Vagina (tissue), 2 donors: ENCODE results near the gene TAGLN3. TPM values are rescaled to one million over a fixed set of nuclear protein-coding genes. Genes with fewer than 3 reads are reported as not detected.

ENCODE experiments used
- DNase-seq, 2 donors: peaks; one replicate each; pipeline ENCODE4 v3.0.0-alpha.2; 2017; ENCODE audit errors: extremely low spot score in 2 of 2
- H3K27ac ChIP-seq: fragments of 200-600 bp; sonication (generic); one replicate; pipeline ENCODE4 v1.5.1; 2019
- H3K27me3 ChIP-seq: fragments of 200-600 bp; sonication (generic); one replicate; pipeline ENCODE4 v1.5.1; 2019
- H3K36me3 ChIP-seq, 2 donors: fragments of 200-600 bp; sonication (generic); one replicate each; pipeline ENCODE4 v1.5.1; 2017 to 2019
- H3K4me1 ChIP-seq: fragments of 200-600 bp; sonication (generic); one replicate; pipeline ENCODE4 v1.5.1; 2019
- H3K4me3 ChIP-seq, 2 donors: fragments of 200-600 bp; sonication (generic); 1 replicate in 1 of 2; 2 replicates in 1 of 2; pipeline ENCODE4 v1.5.1; 2016 to 2019
- H3K9me3 ChIP-seq: fragments of 200-600 bp; sonication (generic); one replicate; pipeline ENCODE4 v1.5.1; 2019
- POLR2A ChIP-seq, 2 donors: fragments of 450-650 bp; IDR thresholded peaks; one replicate each; pipeline ENCODE4 v1.6.1; 2017; ENCODE audit warnings: antibody characterized with exemption in 2 of 2, mild to moderate bottlenecking in 2 of 2, moderate library complexity in 2 of 2
- POLR2AphosphoS5 ChIP-seq, 2 donors: sonication (generic); formaldehyde crosslinking; IDR thresholded peaks; one replicate each; pipeline ENCODE4 v1.9.0; 2017; ENCODE audit warnings: antibody characterized with exemption in 2 of 2, mild to moderate bottlenecking in 2 of 2, low read depth in 1 of 2; ENCODE audit not compliant: insufficient read depth in 1 of 2
- intact Hi-C: fragments of 100-400 bp; cut with DNase I; formaldehyde crosslinking; loops from one replicate; pipeline ENCODE4 v1.15.1; 2023
- total RNA-seq: library from RNA; depleted of rRNA; stranded (reverse); fragments of >200 nt; gene quantifications from one replicate; pipeline ENCODE4 v1.2.3, GENCODE V29; 2016
- TF ChIP-seq, protein P1 (sequence below), 3 experiments: fragments of 450-650 bp in 2 of 3; fragments of 200-600 bp in 1 of 3; sonication (generic) in 1 of 3; IDR thresholded peaks; one replicate each; pipeline ENCODE4 v1.5.1; 2017 to 2019; ENCODE audit warnings: antibody characterized with exemption in 3 of 3, mild to moderate bottlenecking in 2 of 3, moderate library complexity in 2 of 3

The TAGLN3 gene
- total RNA-seq, 1 donor from 2014 or later = 3.9 TPM

DNA sequence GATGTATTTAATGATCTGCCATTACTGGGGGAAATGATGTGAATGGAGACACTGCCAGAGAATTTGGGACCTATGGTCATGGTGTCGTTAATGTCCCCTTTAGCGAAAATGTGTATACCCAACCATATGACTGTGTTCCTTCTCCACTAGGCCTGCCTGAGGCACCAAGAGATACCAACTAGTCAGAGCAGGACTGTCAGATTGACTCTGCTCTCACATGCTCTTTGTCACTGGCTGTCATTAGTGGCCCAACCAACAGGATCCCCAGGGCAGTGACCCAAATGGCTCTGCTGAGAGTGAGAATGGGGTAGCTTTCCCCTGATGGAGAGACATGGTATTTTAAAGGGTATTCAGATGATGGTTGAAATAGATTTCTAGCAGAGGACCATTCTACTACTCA is 2.8 kb downstream of the TAGLN3 start:
- H3K4me1 ChIP-seq = peaks cover 12% of the 10 kb centered on the region
- no peaks in the 10 kb centered on the region for H3K36me3 ChIP-seq
- DNase-seq = no peak
- H3K27me3 ChIP-seq = no peaks in the 10 kb centered on the region
- TF ChIP-seq POLR2A (IDR thresholded peaks at IDR 0.05) = no peak
- TF ChIP-seq, protein P1, sequence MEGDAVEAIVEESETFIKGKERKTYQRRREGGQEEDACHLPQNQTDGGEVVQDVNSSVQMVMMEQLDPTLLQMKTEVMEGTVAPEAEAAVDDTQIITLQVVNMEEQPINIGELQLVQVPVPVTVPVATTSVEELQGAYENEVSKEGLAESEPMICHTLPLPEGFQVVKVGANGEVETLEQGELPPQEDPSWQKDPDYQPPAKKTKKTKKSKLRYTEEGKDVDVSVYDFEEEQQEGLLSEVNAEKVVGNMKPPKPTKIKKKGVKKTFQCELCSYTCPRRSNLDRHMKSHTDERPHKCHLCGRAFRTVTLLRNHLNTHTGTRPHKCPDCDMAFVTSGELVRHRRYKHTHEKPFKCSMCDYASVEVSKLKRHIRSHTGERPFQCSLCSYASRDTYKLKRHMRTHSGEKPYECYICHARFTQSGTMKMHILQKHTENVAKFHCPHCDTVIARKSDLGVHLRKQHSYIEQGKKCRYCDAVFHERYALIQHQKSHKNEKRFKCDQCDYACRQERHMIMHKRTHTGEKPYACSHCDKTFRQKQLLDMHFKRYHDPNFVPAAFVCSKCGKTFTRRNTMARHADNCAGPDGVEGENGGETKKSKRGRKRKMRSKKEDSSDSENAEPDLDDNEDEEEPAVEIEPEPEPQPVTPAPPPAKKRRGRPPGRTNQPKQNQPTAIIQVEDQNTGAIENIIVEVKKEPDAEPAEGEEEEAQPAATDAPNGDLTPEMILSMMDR (IDR thresholded peaks at IDR 0.05) = no peak
- no peak for TF ChIP-seq POLR2AphosphoS5 (IDR thresholded peaks at IDR 0.05; ENCODE audit: insufficient read depth in 1 of 2, low read depth in 1 of 2)
- intact Hi-C loops = no loop called here
- no peaks in the 10 kb centered on the region for H3K9me3 ChIP-seq
- no peak overlapping the region for H3K27ac ChIP-seq
- H3K4me3 ChIP-seq = no peak overlapping the region

DNA sequence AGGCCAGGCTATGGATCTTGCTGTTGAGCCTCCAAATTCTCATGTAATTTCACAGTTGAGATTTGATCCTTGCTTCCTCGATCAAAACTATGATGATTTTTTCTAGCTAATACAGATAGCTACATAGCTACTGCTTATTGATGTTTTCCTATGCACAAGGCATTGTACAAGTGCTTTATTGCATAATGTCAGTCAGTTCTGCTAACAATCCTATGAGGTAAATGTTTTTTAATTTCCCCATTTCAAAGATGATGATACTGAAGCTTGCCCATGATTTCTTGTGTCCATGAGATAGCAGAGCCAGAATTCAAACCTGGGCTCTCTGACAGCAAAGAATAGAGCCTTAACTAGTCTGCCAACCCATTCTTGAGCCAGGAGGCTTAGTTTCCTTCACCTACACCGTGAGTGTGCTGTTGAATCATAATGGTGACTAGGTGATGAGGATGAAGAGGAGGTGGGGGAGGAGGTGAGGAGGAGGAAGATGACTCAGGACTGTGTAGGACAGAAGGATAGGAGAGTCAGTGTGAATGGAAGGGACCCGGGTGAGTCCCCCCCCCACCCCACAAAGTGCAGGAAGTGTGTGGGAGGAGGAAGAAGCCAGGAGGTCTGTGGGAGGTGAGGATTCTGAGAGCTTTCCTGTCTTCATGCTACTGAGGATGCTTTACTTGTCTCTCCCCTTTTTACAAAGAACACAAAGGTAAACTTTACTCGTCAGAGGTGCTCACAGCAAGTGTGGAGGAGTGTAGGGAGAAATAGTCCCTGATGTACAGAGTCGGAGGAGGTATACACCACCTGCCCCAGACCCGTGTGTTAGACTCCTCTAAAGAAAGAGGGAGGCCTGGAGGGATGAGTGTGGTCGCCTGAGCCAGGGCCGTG is 3.6 kb downstream of the TAGLN3 start:
- DNase-seq = no peak
- Histone ChIP-seq H3K4me1 (peaks cover 12% of the 10 kb centered on the region), H3K27me3 (no peaks in the 10 kb centered on the region), H3K36me3 (no peaks in the 10 kb centered on the region), H3K4me3 (no peak overlapping the region), H3K27ac (no peak overlapping the region), H3K9me3 (no peaks in the 10 kb centered on the region)
- TF ChIP-seq POLR2AphosphoS5 (IDR thresholded peaks at IDR 0.05; ENCODE audit: insufficient read depth in 1 of 2, low read depth in 1 of 2) (no peak), POLR2A (IDR thresholded peaks at IDR 0.05) (no peak)
- TF ChIP-seq, protein P1 (IDR thresholded peaks at IDR 0.05) = no peak
- intact Hi-C loops = no loop called here

- intact Hi-C loops = no loop called here
- no peaks in the 10 kb centered on the region for H3K9me3 ChIP-seq
- no peak overlapping the region for H3K27ac ChIP-seq
- peaks cover 10% of the 10 kb centered on the region for H3K4me1 ChIP-seq
- no peak for TF ChIP-seq POLR2A (IDR thresholded peaks at IDR 0.05)
- TF ChIP-seq POLR2AphosphoS5 (IDR thresholded peaks at IDR 0.05; ENCODE audit: insufficient read depth in 1 of 2, low read depth in 1 of 2) = no peak
- H3K27me3 ChIP-seq = no peaks in the 10 kb centered on the region
- H3K4me3 ChIP-seq = no peak overlapping the region
- no peak for DNase-seq
- no peaks in the 10 kb centered on the region for H3K36me3 ChIP-seq
Measured at GRCh38 chr3:112003321-112004080, 4.8 kb downstream of the TAGLN3 start.

GRCh38 chr3:112004187-112004586 is 5.5 kb downstream of the TAGLN3 start:
- no peaks in the 10 kb centered on the region for H3K36me3 ChIP-seq
- intact Hi-C loops = no loop called here
- TF ChIP-seq POLR2AphosphoS5 (IDR thresholded peaks at IDR 0.05; ENCODE audit: insufficient read depth in 1 of 2, low read depth in 1 of 2) (no peak), POLR2A (IDR thresholded peaks at IDR 0.05) (no peak)
- TF ChIP-seq, protein P1 (IDR thresholded peaks at IDR 0.05) = no peak
- no peak overlapping the region for H3K27ac ChIP-seq
- no peak for DNase-seq
- no peaks in the 10 kb centered on the region for H3K9me3 ChIP-seq
- no peak overlapping the region for H3K4me3 ChIP-seq
- no peaks in the 10 kb centered on the region for H3K27me3 ChIP-seq
- peaks cover 4% of the 10 kb centered on the region for H3K4me1 ChIP-seq

DNA sequence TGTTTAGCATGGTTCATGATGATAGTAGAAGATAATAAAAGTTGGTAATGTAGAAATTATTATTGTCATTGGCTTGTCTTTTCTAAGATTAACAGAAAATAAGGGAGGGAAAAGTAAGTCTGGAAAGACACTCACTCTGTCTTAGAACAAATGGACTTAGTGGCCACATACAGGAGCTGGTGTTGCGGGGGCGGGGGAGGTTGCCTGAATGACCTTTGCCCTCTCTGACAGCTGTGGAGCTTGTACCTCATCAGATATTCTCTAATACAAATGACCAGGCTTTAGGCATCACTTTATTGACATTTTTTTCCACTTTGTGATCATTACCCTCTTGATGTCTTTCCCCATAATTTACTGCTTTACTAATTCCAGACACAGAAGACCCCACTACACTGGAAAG is 5.9 kb downstream of the TAGLN3 start:
- intact Hi-C loops = no loop called here
- DNase-seq = no peak
- no peak overlapping the region for H3K27ac ChIP-seq
- no peaks in the 10 kb centered on the region for H3K9me3 ChIP-seq
- no peak for TF ChIP-seq POLR2A (IDR thresholded peaks at IDR 0.05)
- H3K36me3 ChIP-seq = no peaks in the 10 kb centered on the region
- H3K27me3 ChIP-seq = no peaks in the 10 kb centered on the region
- H3K4me1 ChIP-seq = no peaks in the 10 kb centered on the region
- no peak overlapping the region for H3K4me3 ChIP-seq
